ENCODE data around the gene STK17B.

STK17B gene

DNA sequence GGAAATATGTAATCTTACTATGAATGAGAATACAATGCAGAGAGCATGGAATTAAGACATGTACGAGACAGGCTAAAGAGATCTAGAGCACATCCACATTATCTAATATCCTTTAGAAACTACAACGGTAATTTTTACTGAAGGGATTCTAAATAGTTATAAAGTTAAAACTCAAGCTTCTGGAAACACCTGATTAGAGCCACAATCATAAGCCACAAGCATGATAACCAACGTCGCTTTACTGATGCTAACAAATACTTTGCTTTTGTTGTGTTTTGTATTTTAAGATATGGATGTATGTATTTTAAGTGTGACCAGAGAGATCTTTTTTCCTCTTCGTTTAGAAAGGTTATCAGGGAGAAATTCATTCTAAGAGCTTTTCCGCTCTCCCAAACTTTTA is 44.0 kb upstream of the STK17B start:
- TF ChIP-seq, protein P1, sequence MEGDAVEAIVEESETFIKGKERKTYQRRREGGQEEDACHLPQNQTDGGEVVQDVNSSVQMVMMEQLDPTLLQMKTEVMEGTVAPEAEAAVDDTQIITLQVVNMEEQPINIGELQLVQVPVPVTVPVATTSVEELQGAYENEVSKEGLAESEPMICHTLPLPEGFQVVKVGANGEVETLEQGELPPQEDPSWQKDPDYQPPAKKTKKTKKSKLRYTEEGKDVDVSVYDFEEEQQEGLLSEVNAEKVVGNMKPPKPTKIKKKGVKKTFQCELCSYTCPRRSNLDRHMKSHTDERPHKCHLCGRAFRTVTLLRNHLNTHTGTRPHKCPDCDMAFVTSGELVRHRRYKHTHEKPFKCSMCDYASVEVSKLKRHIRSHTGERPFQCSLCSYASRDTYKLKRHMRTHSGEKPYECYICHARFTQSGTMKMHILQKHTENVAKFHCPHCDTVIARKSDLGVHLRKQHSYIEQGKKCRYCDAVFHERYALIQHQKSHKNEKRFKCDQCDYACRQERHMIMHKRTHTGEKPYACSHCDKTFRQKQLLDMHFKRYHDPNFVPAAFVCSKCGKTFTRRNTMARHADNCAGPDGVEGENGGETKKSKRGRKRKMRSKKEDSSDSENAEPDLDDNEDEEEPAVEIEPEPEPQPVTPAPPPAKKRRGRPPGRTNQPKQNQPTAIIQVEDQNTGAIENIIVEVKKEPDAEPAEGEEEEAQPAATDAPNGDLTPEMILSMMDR (IDR thresholded peaks at IDR 0.05; ENCODE audit: poor library complexity, severe bottlenecking) = no peak
- ATAC-seq (ENCODE audit: low read depth) (no peak), DNase-seq (ENCODE audit: low spot score) (no peak)
- H3K4me3 ChIP-seq (ENCODE audit: severe bottlenecking) = no peak overlapping the region
- peaks cover 3% of the 10 kb centered on the region for H3K4me1 ChIP-seq (ENCODE audit: insufficient read depth, poor library complexity, severe bottlenecking)
- no peaks in the 10 kb centered on the region for H3K27me3 ChIP-seq (ENCODE audit: insufficient read depth, poor library complexity, severe bottlenecking)
- no peak overlapping the region for H3K27ac ChIP-seq (ENCODE audit: poor library complexity, severe bottlenecking)
- no peaks in the 10 kb centered on the region for H3K36me3 ChIP-seq (ENCODE audit: low read depth)
- no peaks in the 10 kb centered on the region for H3K9me3 ChIP-seq (ENCODE audit: severe bottlenecking)

DNA sequence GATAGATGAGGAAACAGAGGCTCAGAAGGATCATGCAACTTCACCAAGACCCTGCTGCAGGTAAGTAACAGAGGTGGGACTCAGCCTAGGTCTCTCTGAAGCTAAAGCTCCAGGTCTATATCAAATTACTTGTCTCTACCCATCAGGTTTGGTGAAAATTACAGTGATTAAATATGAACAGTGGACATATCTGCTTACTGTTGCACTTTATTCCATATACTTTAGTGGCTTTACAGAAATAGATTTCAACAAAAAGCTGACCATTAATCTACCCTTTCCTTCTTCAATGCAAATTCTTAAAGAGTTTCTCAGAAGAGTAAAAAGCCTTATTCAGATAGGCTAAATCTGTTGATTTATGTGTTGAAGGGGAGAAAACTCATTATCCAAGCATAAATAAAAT is 42.8 kb upstream of the STK17B start:
- H3K4me1 ChIP-seq (ENCODE audit: insufficient read depth, poor library complexity, severe bottlenecking) = peaks cover 3% of the 10 kb centered on the region
- DNase-seq (ENCODE audit: low spot score) (no peak), ATAC-seq (ENCODE audit: low read depth) (no peak)
- H3K27me3 ChIP-seq (ENCODE audit: insufficient read depth, poor library complexity, severe bottlenecking) = no peaks in the 10 kb centered on the region
- H3K27ac ChIP-seq (ENCODE audit: poor library complexity, severe bottlenecking) = no peak overlapping the region
- no peak overlapping the region for H3K4me3 ChIP-seq (ENCODE audit: severe bottlenecking)
- TF ChIP-seq, protein P1 (IDR thresholded peaks at IDR 0.05; ENCODE audit: poor library complexity, severe bottlenecking) = no peak
- no peaks in the 10 kb centered on the region for H3K36me3 ChIP-seq (ENCODE audit: low read depth)
- no peaks in the 10 kb centered on the region for H3K9me3 ChIP-seq (ENCODE audit: severe bottlenecking)

DNA sequence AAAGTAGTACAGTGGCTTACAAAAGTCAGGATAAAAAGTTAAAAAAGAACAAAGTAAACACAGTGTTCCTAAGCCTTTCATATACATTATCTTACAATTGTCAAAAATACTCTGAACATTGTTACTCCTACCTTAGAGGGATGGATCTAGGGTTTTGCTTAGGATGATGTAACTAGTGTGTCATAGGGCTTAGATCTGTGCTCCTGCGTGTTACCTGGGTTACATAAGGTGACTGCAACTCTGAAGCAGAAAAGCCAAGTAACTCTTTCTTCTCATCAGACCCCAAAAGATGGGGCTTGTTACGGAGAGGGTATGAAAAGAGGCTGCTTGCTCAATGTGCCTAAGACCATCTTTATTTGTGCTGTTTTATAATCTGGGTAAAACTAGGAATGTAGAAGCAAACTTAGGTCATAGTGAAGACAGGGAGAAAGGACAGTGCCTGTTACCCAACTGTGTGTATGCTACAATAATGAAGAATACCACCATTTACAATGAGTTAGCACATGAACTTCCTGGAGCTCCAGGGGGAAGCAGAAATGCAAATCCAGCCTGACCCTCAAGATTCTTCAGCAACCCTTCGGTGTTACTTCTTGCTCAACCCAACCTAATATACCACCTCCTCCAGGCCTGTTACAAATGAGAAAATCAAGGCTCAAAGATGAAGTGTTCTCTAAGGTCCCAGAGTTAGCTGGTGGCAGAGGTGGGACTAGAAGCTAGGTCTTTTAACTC is 42.0 kb upstream of the STK17B start:
- DNase-seq (ENCODE audit: low spot score) (no peak), ATAC-seq (ENCODE audit: low read depth) (peak; percentile 73; the same call in 2 of the 3 replicates)
- Histone ChIP-seq H3K36me3 (ENCODE audit: low read depth) (no peaks in the 10 kb centered on the region), H3K4me1 (ENCODE audit: insufficient read depth, poor library complexity, severe bottlenecking) (peaks cover 3% of the 10 kb centered on the region), H3K9me3 (ENCODE audit: severe bottlenecking) (no peaks in the 10 kb centered on the region), H3K27ac (ENCODE audit: poor library complexity, severe bottlenecking) (no peak overlapping the region), H3K4me3 (ENCODE audit: severe bottlenecking) (no peak overlapping the region), H3K27me3 (ENCODE audit: insufficient read depth, poor library complexity, severe bottlenecking) (no peaks in the 10 kb centered on the region)
- TF ChIP-seq, protein P1 (IDR thresholded peaks at IDR 0.05; ENCODE audit: poor library complexity, severe bottlenecking) = no peak

DNA sequence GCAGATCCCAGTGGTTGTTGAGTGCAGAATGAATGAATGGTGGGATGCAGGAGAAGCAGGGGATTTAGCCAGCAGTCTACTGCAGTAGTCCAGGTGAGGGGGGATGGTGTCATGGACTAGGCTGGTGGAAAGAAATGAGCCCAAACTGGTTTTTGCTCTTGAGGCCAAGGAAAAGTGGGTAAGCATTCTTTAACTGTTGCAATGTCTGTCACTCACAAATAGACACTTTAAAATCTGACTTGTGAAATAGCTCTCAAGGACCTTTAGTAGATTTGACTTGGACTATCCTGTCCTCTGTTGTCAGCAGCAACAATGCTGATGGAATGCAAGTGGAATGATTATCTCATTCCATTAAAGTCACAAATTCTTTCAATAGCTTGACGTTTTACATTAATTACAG is 37.5 kb upstream of the STK17B start:
- Histone ChIP-seq H3K27ac (ENCODE audit: poor library complexity, severe bottlenecking) (no peak overlapping the region), H3K27me3 (ENCODE audit: insufficient read depth, poor library complexity, severe bottlenecking) (no peaks in the 10 kb centered on the region), H3K9me3 (ENCODE audit: severe bottlenecking) (no peaks in the 10 kb centered on the region), H3K36me3 (ENCODE audit: low read depth) (no peaks in the 10 kb centered on the region), H3K4me1 (ENCODE audit: insufficient read depth, poor library complexity, severe bottlenecking) (peaks cover 23% of the 10 kb centered on the region), H3K4me3 (ENCODE audit: severe bottlenecking) (no peak overlapping the region)
- no peak for ATAC-seq (ENCODE audit: low read depth)
- no peak for DNase-seq (ENCODE audit: low spot score)
- TF ChIP-seq, protein P1 (IDR thresholded peaks at IDR 0.05; ENCODE audit: poor library complexity, severe bottlenecking) = no peak

DNA sequence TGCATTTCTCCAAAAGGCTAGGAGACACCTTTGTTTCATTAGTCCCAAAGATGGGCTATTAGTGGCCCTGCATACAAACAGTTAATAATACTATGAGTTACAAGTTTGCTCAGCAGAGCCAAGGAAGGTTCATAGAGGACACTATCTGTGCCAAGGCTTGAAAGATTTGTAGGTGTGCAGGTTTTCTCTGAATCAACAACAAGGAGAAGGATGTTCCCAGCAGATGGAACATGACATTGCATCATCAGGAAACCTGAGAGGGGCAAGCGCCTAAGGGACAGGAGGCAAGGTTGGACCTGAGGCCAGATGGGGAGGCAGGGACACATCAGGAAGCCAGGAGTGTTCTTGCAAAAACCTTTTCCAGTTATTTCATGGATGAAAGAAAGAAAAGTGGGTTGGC is 35.4 kb upstream of the STK17B start:
- DNase-seq (ENCODE audit: low spot score) = no peak
- H3K4me1 ChIP-seq (ENCODE audit: insufficient read depth, poor library complexity, severe bottlenecking) = peaks cover 20% of the 10 kb centered on the region
- TF ChIP-seq, protein P1 (IDR thresholded peaks at IDR 0.05; ENCODE audit: poor library complexity, severe bottlenecking) = no peak
- H3K4me3 ChIP-seq (ENCODE audit: severe bottlenecking) = no peak overlapping the region
- H3K27ac ChIP-seq (ENCODE audit: poor library complexity, severe bottlenecking) = no peak overlapping the region
- no peaks in the 10 kb centered on the region for H3K9me3 ChIP-seq (ENCODE audit: severe bottlenecking)
- peak; percentile 72 for ATAC-seq (ENCODE audit: low read depth)
- H3K36me3 ChIP-seq (ENCODE audit: low read depth) = no peaks in the 10 kb centered on the region
- no peaks in the 10 kb centered on the region for H3K27me3 ChIP-seq (ENCODE audit: insufficient read depth, poor library complexity, severe bottlenecking)

Data from RWPE2 (cell line).